ENCODE results near the gene IER5L.

Gene IER5L

GRCh38 chr9:129182625-129183494 lies 4.8 kb upstream of the IER5L start:
- H3K4me3 ChIP-seq (ENCODE audit: low read depth, low read length), result no peak overlapping the region
- TF ChIP-seq, protein P1, sequence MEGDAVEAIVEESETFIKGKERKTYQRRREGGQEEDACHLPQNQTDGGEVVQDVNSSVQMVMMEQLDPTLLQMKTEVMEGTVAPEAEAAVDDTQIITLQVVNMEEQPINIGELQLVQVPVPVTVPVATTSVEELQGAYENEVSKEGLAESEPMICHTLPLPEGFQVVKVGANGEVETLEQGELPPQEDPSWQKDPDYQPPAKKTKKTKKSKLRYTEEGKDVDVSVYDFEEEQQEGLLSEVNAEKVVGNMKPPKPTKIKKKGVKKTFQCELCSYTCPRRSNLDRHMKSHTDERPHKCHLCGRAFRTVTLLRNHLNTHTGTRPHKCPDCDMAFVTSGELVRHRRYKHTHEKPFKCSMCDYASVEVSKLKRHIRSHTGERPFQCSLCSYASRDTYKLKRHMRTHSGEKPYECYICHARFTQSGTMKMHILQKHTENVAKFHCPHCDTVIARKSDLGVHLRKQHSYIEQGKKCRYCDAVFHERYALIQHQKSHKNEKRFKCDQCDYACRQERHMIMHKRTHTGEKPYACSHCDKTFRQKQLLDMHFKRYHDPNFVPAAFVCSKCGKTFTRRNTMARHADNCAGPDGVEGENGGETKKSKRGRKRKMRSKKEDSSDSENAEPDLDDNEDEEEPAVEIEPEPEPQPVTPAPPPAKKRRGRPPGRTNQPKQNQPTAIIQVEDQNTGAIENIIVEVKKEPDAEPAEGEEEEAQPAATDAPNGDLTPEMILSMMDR (IDR thresholded peaks at IDR 0.05; ENCODE audit: borderline replicate concordance, insufficient read depth, low read depth, low read length), result peak; percentile 25; the same call in 1 of the 2 replicates

DNA sequence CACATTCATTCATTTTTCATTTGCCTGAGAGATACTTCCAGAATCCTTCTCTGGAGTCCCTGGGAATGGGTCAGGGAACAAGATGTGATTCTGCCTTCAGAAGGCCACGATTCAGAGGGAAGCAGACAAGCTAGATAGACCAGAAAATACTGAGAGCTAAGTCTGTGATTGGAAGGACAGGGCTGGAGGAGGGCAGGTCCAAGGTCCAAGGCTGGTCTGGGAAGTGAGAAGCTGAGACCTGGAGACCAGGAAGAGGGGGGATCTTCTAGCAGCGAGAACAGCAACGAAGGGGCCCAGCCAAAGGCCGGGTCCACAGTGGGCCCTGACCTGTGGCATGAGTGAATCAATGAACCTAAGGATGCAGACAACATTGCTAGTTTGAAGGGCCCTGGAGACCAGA lies 4.1 kb upstream of the IER5L start:
- TF ChIP-seq, protein P1 (IDR thresholded peaks at IDR 0.05; ENCODE audit: borderline replicate concordance, insufficient read depth, low read depth, low read length), result no peak

DNA sequence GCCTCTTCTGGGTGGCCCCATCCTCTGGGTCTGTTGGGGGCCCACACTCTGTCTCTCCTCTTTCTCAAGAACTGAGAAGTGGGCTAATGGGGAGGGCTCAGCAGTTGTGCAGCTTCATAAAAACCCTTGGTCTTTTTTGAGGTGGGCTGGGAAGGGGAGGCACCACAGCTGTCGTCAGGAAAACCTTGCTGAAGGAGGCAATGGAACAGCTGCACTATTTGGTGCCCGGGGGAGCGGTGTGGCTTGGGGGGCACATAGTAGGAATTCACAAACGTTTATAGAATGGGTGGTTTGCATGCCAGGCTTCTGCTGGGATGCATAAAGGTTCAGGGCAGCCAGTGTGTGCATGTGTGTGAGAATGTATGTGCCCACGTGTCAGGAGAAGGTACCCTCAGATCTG lies 3.2 kb upstream of the IER5L start:
- TF ChIP-seq, protein P1 (IDR thresholded peaks at IDR 0.05; ENCODE audit: borderline replicate concordance, insufficient read depth, low read depth, low read length), result no peak
- H3K4me3 ChIP-seq (ENCODE audit: low read depth, low read length), result no peak overlapping the region

More for the DNA sequence above, 4.1 kb upstream of the IER5L start:
- H3K4me3 ChIP-seq (ENCODE audit: low read depth, low read length), result no peak overlapping the region

DNA sequence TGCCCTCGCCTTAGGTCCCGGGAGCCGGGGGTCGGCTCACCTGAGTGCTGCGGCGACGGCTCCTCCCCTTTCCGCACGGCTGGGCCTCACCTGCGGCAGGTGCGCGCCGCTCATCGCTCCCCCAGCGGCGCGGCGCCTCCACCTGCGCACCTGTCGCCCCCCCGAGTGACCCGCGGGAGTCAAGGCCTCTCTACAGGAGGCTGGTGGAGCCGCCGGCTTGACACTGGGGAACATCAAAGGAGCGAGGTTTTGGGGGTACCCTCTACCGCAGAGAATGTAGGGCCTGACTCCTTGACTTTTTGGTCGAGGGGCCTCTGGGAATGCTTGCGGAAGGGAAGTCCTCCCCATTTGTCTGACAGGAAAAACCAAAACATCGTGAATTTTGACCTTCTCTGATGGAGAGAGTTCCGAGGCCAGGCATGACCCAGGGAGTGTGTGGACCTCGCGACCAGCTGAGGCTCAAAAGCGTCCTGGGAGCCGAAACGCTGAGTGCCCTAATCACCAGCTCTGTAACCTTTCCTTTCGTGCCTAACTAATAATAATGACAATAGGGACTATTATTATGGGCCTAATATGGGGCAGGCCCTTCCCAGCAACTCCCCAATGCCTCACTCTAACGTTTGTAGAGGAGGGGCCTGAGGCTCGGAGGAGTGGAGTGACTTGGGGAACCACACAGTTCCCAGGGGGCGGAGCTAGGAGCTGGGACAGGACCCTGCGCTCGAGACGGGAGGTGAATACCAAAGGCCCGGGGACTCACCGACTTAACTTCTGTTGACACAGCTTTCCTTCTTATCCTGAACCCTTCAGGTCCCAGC lies 714 bp upstream of the IER5L start:
- TF ChIP-seq, protein P1 (IDR thresholded peaks at IDR 0.05; ENCODE audit: borderline replicate concordance, insufficient read depth, low read depth, low read length), result no peak
- H3K4me3 ChIP-seq (ENCODE audit: low read depth, low read length), result peak overlapping the region; percentile 26

GRCh38 chr9:129177443-129177790 lies 644 bp downstream of the IER5L start:
- peak overlapping the region; percentile 48 for H3K4me3 ChIP-seq (ENCODE audit: low read depth, low read length)
- TF ChIP-seq, protein P1 (IDR thresholded peaks at IDR 0.05; ENCODE audit: borderline replicate concordance, insufficient read depth, low read depth, low read length), result no peak

GRCh38 chr9:129176701-129177442 lies 1.2 kb downstream of the IER5L start:
- TF ChIP-seq, protein P1 (IDR thresholded peaks at IDR 0.05; ENCODE audit: borderline replicate concordance, insufficient read depth, low read depth, low read length), result no peak
- peak overlapping the region; percentile 47 for H3K4me3 ChIP-seq (ENCODE audit: low read depth, low read length)
